ENCODE results near the gene ADGRV1.

ADGRV1 gene

DNA sequence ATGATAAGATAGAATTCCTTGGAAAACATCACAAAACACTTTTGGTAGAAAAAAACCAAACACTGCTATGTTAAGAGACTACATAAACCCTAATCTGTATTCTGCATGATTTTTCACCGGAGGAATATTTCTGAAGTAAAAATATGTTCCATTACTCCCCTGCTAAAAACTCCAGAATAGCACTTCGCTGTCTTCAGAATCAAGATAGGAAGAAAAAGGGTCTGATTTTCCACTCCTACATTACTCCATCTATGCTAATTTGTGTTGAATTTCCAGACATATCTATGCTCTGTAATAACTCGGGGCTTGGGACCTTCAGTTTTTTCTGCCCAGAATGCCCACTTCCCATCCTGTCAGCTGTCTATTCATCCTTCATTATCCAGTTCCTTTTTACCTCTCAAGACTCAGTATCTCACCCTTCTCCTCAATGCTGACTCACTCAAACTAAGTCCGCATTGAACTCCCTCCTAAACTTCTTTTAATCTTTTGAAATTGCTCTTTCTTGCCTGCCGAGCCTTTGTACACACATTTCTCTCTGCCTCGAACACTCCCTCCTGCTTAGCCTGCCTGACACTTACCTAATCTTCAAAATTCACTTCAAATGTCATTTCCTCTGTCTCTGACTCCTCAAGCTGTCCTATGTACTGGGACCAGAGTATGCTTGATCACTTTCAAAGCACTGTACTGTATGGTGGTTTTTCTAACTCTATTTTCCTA lies 653.6 kb downstream of the ADGRV1 start:
- no peak for DNase-seq (ENCODE audit: low read depth)
- TF ChIP-seq, protein P1, sequence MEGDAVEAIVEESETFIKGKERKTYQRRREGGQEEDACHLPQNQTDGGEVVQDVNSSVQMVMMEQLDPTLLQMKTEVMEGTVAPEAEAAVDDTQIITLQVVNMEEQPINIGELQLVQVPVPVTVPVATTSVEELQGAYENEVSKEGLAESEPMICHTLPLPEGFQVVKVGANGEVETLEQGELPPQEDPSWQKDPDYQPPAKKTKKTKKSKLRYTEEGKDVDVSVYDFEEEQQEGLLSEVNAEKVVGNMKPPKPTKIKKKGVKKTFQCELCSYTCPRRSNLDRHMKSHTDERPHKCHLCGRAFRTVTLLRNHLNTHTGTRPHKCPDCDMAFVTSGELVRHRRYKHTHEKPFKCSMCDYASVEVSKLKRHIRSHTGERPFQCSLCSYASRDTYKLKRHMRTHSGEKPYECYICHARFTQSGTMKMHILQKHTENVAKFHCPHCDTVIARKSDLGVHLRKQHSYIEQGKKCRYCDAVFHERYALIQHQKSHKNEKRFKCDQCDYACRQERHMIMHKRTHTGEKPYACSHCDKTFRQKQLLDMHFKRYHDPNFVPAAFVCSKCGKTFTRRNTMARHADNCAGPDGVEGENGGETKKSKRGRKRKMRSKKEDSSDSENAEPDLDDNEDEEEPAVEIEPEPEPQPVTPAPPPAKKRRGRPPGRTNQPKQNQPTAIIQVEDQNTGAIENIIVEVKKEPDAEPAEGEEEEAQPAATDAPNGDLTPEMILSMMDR (IDR thresholded peaks at IDR 0.05; ENCODE audit: insufficient read depth, low read depth, low read length, missing control alignments), result no peak
- no peak overlapping the region for H3K4me3 ChIP-seq (ENCODE audit: low read length)

DNA sequence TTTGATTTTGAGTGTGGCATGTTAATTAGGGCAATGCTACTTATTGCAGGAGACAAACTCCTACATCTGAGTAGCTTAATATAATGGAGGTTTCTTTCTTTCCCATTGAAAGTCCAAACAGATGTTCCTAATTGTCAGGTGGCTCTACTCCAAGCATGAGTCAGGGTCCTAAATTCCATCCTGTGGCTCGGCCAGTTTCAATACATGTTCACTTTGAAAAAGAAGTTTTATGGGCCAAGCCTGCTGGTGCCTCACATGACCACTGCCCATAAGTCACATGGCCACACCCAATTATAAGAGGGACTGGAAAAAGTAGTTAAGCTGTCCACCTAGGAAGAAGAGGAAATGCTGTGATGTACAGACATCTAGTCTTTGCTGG lies 654.1 kb downstream of the ADGRV1 start:
- TF ChIP-seq, protein P1 (IDR thresholded peaks at IDR 0.05; ENCODE audit: insufficient read depth, low read depth, low read length, missing control alignments), result no peak
- DNase-seq (ENCODE audit: low read depth), result no peak
- H3K4me3 ChIP-seq (ENCODE audit: low read length), result no peak overlapping the region

All from epithelial cell of esophagus (primary cell).